ENCODE results near the gene CSF1R. TPM values are rescaled to one million over a fixed set of nuclear protein-coding genes. Genes with fewer than 3 reads are reported as not detected.

CSF1R gene
- polyA plus RNA-seq, 2 of the 4 experiments (the other 2 are of a cell fraction), result 0.06 TPM; not detected in 1

- Histone ChIP-seq H3K4me1 (no peaks in the 10 kb centered on the region), H3K9me3 (no peaks in the 10 kb centered on the region), H3K4me3 (no peak overlapping the region), H3K27ac (no peak overlapping the region), H3K4me2 (no peak overlapping the region)
- ATAC-seq, result no peak
- ChIA-PET POLR2A (no interaction called here), CTCF (interaction anchor here (0.6 to 1.9 kb wide), 7 partner anchors 9 to 436 kb away, joined by 3 to 6 read pairs (median 3); no protein-coding TSS in a partner anchor)
- no peak for FAIRE-seq
- WGBS (ENCODE audit: missing lambda C conversion rate), result 37% methylated on average over 3 of the region's 3 CpGs
- DNase-seq (ENCODE audit: low read depth in 1 of 2, low spot score in 1 of 2), result no peak
- no peak for TF ChIP-seq USF2 (IDR thresholded peaks at IDR 0.05)
- TF ChIP-seq KDM1A (IDR thresholded peaks at IDR 0.05; ENCODE audit: low read depth), result no peak
- TF ChIP-seq FOSL2 (IDR thresholded peaks at IDR 0.05), result no peak
- no peak for TF ChIP-seq FOSL2 (CRISPR knock-in tag; IDR thresholded peaks at IDR 0.05)
- no peak for TF ChIP-seq CBX8 (IDR thresholded peaks at IDR 0.05)
- TF ChIP-seq MAZ (IDR thresholded peaks at IDR 0.05; ENCODE audit: borderline replicate concordance, low read depth, low read length), result no peak
- no peak for TF ChIP-seq MAX (IDR thresholded peaks at IDR 0.05)
- no peak for TF ChIP-seq ZC3H11A (IDR thresholded peaks at IDR 0.05)
- no peak for TF ChIP-seq RARB (CRISPR knock-in tag; IDR thresholded peaks at IDR 0.05)
- no peak for TF ChIP-seq MAFK (IDR thresholded peaks at IDR 0.05; ENCODE audit: partially characterized antibody)
- TF ChIP-seq HOXB5 (CRISPR knock-in tag; IDR thresholded peaks at IDR 0.05), result no peak
- TF ChIP-seq HDAC2 (IDR thresholded peaks at IDR 0.05), result no peak
- TF ChIP-seq NPAS2 (CRISPR knock-in tag; IDR thresholded peaks at IDR 0.05; ENCODE audit: borderline replicate concordance), result no peak
- TF ChIP-seq SMC3 (IDR thresholded peaks at IDR 0.05), result no peak
- TF ChIP-seq EHF (CRISPR knock-in tag; IDR thresholded peaks at IDR 0.05), result no peak
- no peak for TF ChIP-seq JUN (IDR thresholded peaks at IDR 0.05)
- TF ChIP-seq HEYL (CRISPR knock-in tag; IDR thresholded peaks at IDR 0.05), result no peak
- no peak for TF ChIP-seq HES2 (IDR thresholded peaks at IDR 0.05)
- TF ChIP-seq BCL3 (IDR thresholded peaks at IDR 0.05), result no peak
- no peak for TF ChIP-seq E2F6 (IDR thresholded peaks at IDR 0.05; ENCODE audit: borderline replicate concordance, low read depth)
These were observed 12.7 kb downstream of the CSF1R start for GRCh38 chr5:150073677-150074076.

GRCh38 chr5:150073086-150073625, 13.2 kb downstream of the CSF1R start:
- Histone ChIP-seq H3K9me3 (no peaks in the 10 kb centered on the region), H3K4me1 (no peaks in the 10 kb centered on the region), H3K4me3 (no peak overlapping the region), H3K27ac (no peak overlapping the region), H3K4me2 (no peak overlapping the region)
- POLR2A ChIA-PET, result no interaction called here
- DNase-seq (ENCODE audit: low read depth in 1 of 2, low spot score in 1 of 2) (no peak), FAIRE-seq (no peak), ATAC-seq (no peak)
- CTCF ChIA-PET, result interaction anchor here (0.6 to 1.3 kb wide), 5 partner anchors 9 to 436 kb away, joined by 3 read pairs; partner anchors contain the start of gene CSF1R
- TF ChIP-seq HOXB13 (CRISPR knock-in tag; IDR thresholded peaks at IDR 0.05; ENCODE audit: low read depth) (no peak), USF2 (IDR thresholded peaks at IDR 0.05) (no peak), EHF (CRISPR knock-in tag; IDR thresholded peaks at IDR 0.05) (no peak), POLR2A (IDR thresholded peaks at IDR 0.05; ENCODE audit: low read length) (no peak), NPAS2 (CRISPR knock-in tag; IDR thresholded peaks at IDR 0.05; ENCODE audit: borderline replicate concordance) (no peak)
- WGBS (ENCODE audit: missing lambda C conversion rate), result 63% methylated on average over 5 of the region's 5 CpGs

- CTCF ChIA-PET, result no interaction called here
- no peak for FAIRE-seq
- 76% methylated on average over 3 of the region's 3 CpGs for WGBS (ENCODE audit: missing lambda C conversion rate)
- no peak overlapping the region for H3K4me2 ChIP-seq
- no peaks in the 10 kb centered on the region for H3K9me3 ChIP-seq
- H3K4me3 ChIP-seq, result no peak overlapping the region
- ATAC-seq, result no peak
- TF ChIP-seq KDM5A (IDR thresholded peaks at IDR 0.05), result no peak
- TF ChIP-seq HES2 (IDR thresholded peaks at IDR 0.05), result no peak
- no peak for TF ChIP-seq HOXB13 (CRISPR knock-in tag; IDR thresholded peaks at IDR 0.05; ENCODE audit: low read depth)
- TF ChIP-seq CHD2 (IDR thresholded peaks at IDR 0.05; ENCODE audit: low read length, partially characterized antibody), result no peak
- TF ChIP-seq CTCF (IDR thresholded peaks at IDR 0.05), result no peak
- peak; percentile 48 for TF ChIP-seq ZFP36 (IDR thresholded peaks at IDR 0.05; ENCODE audit: borderline replicate concordance, partially characterized antibody)
- TF ChIP-seq MAZ (IDR thresholded peaks at IDR 0.05; ENCODE audit: borderline replicate concordance, low read depth, low read length), result no peak
- POLR2A ChIA-PET, result no interaction called here
- no peak for DNase-seq (ENCODE audit: low read depth in 1 of 2, low spot score in 1 of 2)
- H3K4me1 ChIP-seq, result no peaks in the 10 kb centered on the region
- H3K27ac ChIP-seq, result no peak overlapping the region
These were observed 15.5 kb downstream of the CSF1R start for GRCh38 chr5:150070821-150071220.

Data from A549 (cell line).